ENCODE measurements around the gene IDE.

DNA sequence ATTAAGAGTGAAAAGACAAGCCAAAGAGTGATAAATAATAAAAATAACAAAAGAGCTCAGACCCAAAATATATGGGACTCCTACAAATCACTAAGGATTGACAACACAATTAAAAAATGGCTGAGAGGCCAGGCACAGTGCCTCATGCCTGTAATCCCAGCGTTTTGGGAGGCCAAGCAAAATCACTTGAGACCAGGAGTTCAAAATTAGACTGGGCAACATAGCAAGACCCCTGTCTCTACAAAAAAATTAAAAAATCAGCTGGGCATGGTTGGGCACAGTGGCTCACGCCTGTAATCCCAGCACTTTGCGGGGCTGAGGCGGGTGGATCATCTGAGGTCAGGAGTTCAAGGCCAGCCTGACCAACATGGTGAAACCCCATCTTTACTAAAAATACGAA is 137.3 kb downstream of the IDE start:
- TF ChIP-seq, protein P1, sequence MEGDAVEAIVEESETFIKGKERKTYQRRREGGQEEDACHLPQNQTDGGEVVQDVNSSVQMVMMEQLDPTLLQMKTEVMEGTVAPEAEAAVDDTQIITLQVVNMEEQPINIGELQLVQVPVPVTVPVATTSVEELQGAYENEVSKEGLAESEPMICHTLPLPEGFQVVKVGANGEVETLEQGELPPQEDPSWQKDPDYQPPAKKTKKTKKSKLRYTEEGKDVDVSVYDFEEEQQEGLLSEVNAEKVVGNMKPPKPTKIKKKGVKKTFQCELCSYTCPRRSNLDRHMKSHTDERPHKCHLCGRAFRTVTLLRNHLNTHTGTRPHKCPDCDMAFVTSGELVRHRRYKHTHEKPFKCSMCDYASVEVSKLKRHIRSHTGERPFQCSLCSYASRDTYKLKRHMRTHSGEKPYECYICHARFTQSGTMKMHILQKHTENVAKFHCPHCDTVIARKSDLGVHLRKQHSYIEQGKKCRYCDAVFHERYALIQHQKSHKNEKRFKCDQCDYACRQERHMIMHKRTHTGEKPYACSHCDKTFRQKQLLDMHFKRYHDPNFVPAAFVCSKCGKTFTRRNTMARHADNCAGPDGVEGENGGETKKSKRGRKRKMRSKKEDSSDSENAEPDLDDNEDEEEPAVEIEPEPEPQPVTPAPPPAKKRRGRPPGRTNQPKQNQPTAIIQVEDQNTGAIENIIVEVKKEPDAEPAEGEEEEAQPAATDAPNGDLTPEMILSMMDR (IDR thresholded peaks at IDR 0.05), result no peak
- TF ChIP-seq POLR2A (IDR thresholded peaks at IDR 0.05), result no peak
